CD14-positive monocyte (primary cell): ENCODE measurements around the gene CCDC3. TPM values are rescaled to one million over a fixed set of nuclear protein-coding genes. Genes with fewer than 3 reads are reported as not detected.

Experiments
- DNase-seq, 3 donors: peaks; one replicate each; pipeline ENCODE4 v3.0.0-alpha.2; 2011 to 2022
- H2AFZ ChIP-seq: 2 replicates; pipeline ENCODE4 v1.6.0; 2012; ENCODE audit warnings: mild to moderate bottlenecking, low read depth, low read length, inconsistent platforms; ENCODE audit not compliant: insufficient read depth, poor library complexity, severe bottlenecking
- H3K27ac ChIP-seq, 2 donors: 1 replicate in 1 of 2; 2 replicates in 1 of 2; pipeline ENCODE4 v1.5.1; 2012 to 2013; ENCODE audit warnings: low read length in 2 of 2, control low read depth in 1 of 2, inconsistent platforms in 1 of 2, low read depth in 1 of 2, mild to moderate bottlenecking in 1 of 2
- H3K27me3 ChIP-seq, 2 donors: one replicate each; pipeline versions ENCODE4 v1.6.0 to v1.6.1; 2011 to 2013; ENCODE audit warnings: low read length in 2 of 2; ENCODE audit not compliant: control insufficient read depth in 2 of 2, insufficient read depth in 2 of 2
- H3K36me3 ChIP-seq, 2 donors: replicated peaks in 1 of 2; 1 replicate in 1 of 2; 2 replicates in 1 of 2; pipeline versions ENCODE4 v1.5.1 to v1.6.1; 2012 to 2013; ENCODE audit warnings: low read length in 2 of 2, control low read depth in 1 of 2, inconsistent platforms in 1 of 2, mild to moderate bottlenecking in 1 of 2; ENCODE audit not compliant: insufficient read depth in 2 of 2, control insufficient read depth in 1 of 2
- H3K4me1 ChIP-seq, 2 donors: 1 replicate in 1 of 2; 2 replicates in 1 of 2; pipeline versions ENCODE4 v1.5.1 to v1.6.1; 2012 to 2013; ENCODE audit warnings: low read length in 2 of 2, control low read depth in 1 of 2, inconsistent platforms in 1 of 2, mild to moderate bottlenecking in 1 of 2, moderate library complexity in 1 of 2; ENCODE audit not compliant: insufficient read depth in 2 of 2, control insufficient read depth in 1 of 2
- H3K4me2 ChIP-seq: replicated peaks from 2 replicates; pipeline ENCODE3; 2012; ENCODE audit warnings: low read length, moderate library complexity, mild to moderate bottlenecking; ENCODE audit not compliant: poor library complexity, severe bottlenecking; ENCODE audit errors: extremely low read depth
- H3K4me3 ChIP-seq, 3 experiments: fragments of 200-600 bp in 1 of 3; sonication (generic) in 1 of 3; replicated peaks in 1 of 3; 1 replicate in 2 of 3; 2 replicates in 1 of 3; pipeline ENCODE4 v1.5.1; 2011 to 2013; ENCODE audit warnings: low read length in 3 of 3, mild to moderate bottlenecking in 3 of 3, control low read depth in 2 of 3, low read depth in 2 of 3, inconsistent platforms in 1 of 3, moderate library complexity in 1 of 3
- H3K79me2 ChIP-seq: 2 replicates; pipeline ENCODE4 v1.6.0; 2012; ENCODE audit warnings: mild to moderate bottlenecking, control low read depth, inconsistent platforms, low read length, moderate library complexity; ENCODE audit not compliant: insufficient read depth
- H3K9ac ChIP-seq: 2 replicates; pipeline ENCODE4 v1.6.0; 2017; ENCODE audit warnings: low read length, mild to moderate bottlenecking; ENCODE audit not compliant: insufficient read depth, poor library complexity, severe bottlenecking
- H3K9me3 ChIP-seq, 2 donors: replicated peaks in 1 of 2; 1 replicate in 1 of 2; 2 replicates in 1 of 2; pipeline versions ENCODE4 v1.5.1 to v1.6.1; 2012 to 2013; ENCODE audit warnings: low read length in 2 of 2, control low read depth in 1 of 2; ENCODE audit not compliant: control insufficient read depth in 1 of 2, insufficient read depth in 1 of 2
- H4K20me1 ChIP-seq: 2 replicates; pipeline ENCODE4 v1.6.0; 2012; ENCODE audit warnings: mild to moderate bottlenecking, low read length, control low read depth, moderate library complexity; ENCODE audit not compliant: insufficient read depth
- H3K27ac Mint-ChIP-seq, 7 donors: one replicate each; pipeline ENCODE4 v1.8.0; 2020; ENCODE audit warnings: mild to moderate bottlenecking in 7 of 7, mixed read lengths in 7 of 7, moderate library complexity in 6 of 7, inconsistent platforms in 2 of 7
- H3K27me3 Mint-ChIP-seq, 3 donors: one replicate each; pipeline ENCODE4 v1.8.0; 2021 to 2022; ENCODE audit warnings: low read depth in 3 of 3, mild to moderate bottlenecking in 3 of 3, mixed read lengths in 3 of 3, moderate library complexity in 3 of 3, inconsistent platforms in 1 of 3
- H3K36me3 Mint-ChIP-seq, 2 donors: one replicate each; pipeline ENCODE4 v1.8.0; 2020; ENCODE audit warnings: mixed read lengths in 2 of 2, inconsistent platforms in 1 of 2, mild to moderate bottlenecking in 1 of 2
- H3K4me1 Mint-ChIP-seq: one replicate; pipeline ENCODE4 v1.8.0; 2020; ENCODE audit warnings: mild to moderate bottlenecking, mixed read lengths
- H3K4me3 Mint-ChIP-seq, 2 donors: one replicate each; pipeline ENCODE4 v1.8.0; 2020; ENCODE audit warnings: mild to moderate bottlenecking in 2 of 2, mixed read lengths in 2 of 2, moderate library complexity in 1 of 2
- H3K9me3 Mint-ChIP-seq, 7 donors: one replicate each; pipeline ENCODE4 v1.8.0; 2020 to 2022; ENCODE audit warnings: mixed read lengths in 7 of 7, mild to moderate bottlenecking in 6 of 7, moderate library complexity in 6 of 7, inconsistent platforms in 2 of 7
- WGBS: methylation state at CpG from one replicate; pipeline ENCODE4 v1.1.5; 2013; ENCODE audit warnings: missing lambda C conversion rate; ENCODE audit not compliant: insufficient coverage; 5-methylcytosine and 5-hydroxymethylcytosine counted together
- intact Hi-C, 2 donors: fragments of 100-400 bp; cut with micrococcal nuclease; formaldehyde crosslinking; loops; one replicate each; pipeline versions ENCODE4 v1.15.0 to v1.15.1; 2023
- polyA plus RNA-seq, 3 donors: library from polyadenylated mRNA; depleted of rRNA in 1 of 3; unstranded in 2 of 3; stranded (reverse) in 1 of 3; fragments of 300-500 nt in 2 of 3; fragments of >200 nt in 1 of 3; fragmentation: Illumina TruSeq in 2 of 3; gene quantifications; 1 replicate in 2 of 3; 2 replicates in 1 of 3; pipeline ENCODE4 v1.2.3, GENCODE V29; 2012 to 2021
- TF ChIP-seq, protein P1 (sequence below): fragments of 200-600 bp; IDR thresholded peaks from one replicate; pipeline ENCODE4 v1.8.0; 2022; ENCODE audit warnings: antibody characterized with exemption, mild to moderate bottlenecking

CCDC3 gene
- polyA plus RNA-seq, 3 donors, result not detected

DNA sequence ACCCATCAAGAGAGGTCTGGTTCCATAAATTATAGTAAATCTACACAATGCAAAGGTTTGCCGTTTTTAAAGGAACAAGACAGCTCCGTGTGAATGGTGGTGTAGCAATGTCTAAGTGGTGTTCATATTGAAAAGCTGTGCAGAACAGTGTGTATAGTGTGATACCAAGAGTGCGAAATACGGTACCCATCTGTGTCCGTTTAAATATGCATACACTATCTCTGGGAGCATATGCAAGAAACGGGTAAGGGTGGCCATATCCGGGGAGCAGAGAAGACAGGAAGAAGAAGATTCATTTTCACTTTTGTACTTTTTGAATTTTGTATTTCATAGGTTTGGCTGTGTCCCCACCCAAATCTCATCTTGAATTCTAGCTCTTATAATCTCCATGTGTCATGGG is 102.0 kb downstream of the CCDC3 start:
- no peaks in the 10 kb centered on the region for H3K27me3 ChIP-seq
- TF ChIP-seq, protein P1, sequence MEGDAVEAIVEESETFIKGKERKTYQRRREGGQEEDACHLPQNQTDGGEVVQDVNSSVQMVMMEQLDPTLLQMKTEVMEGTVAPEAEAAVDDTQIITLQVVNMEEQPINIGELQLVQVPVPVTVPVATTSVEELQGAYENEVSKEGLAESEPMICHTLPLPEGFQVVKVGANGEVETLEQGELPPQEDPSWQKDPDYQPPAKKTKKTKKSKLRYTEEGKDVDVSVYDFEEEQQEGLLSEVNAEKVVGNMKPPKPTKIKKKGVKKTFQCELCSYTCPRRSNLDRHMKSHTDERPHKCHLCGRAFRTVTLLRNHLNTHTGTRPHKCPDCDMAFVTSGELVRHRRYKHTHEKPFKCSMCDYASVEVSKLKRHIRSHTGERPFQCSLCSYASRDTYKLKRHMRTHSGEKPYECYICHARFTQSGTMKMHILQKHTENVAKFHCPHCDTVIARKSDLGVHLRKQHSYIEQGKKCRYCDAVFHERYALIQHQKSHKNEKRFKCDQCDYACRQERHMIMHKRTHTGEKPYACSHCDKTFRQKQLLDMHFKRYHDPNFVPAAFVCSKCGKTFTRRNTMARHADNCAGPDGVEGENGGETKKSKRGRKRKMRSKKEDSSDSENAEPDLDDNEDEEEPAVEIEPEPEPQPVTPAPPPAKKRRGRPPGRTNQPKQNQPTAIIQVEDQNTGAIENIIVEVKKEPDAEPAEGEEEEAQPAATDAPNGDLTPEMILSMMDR, result no peak
- no peaks in the 10 kb centered on the region for H3K4me1 ChIP-seq
- H3K9ac ChIP-seq, result no peak overlapping the region
- no peaks in the 10 kb centered on the region for H3K9me3 ChIP-seq
- no peaks in the 10 kb centered on the region for H3K4me1 Mint-ChIP-seq
- H3K27ac ChIP-seq, result no peak overlapping the region
- H3K4me3 ChIP-seq, result no peak overlapping the region
- no peaks in the 10 kb centered on the region for H3K36me3 ChIP-seq
- intact Hi-C loops, result no loop called here
- peaks cover 0 to 3% (median 1%) of the 10 kb centered on the region in 7 donors for H3K9me3 Mint-ChIP-seq
- H3K4me3 Mint-ChIP-seq, result no peak overlapping the region
- peaks cover 0 to 3% (median 3%) of the 10 kb centered on the region in 3 donors for H3K27me3 Mint-ChIP-seq
- no peak overlapping the region for H2AFZ ChIP-seq
- 96% methylated on average over 4 of the region's 7 CpGs for WGBS
- no peak overlapping the region for H3K4me2 ChIP-seq
- no peaks in the 10 kb centered on the region for H4K20me1 ChIP-seq
- no peak for DNase-seq
- H3K27ac Mint-ChIP-seq, result no peak overlapping the region
- no peaks in the 10 kb centered on the region for H3K36me3 Mint-ChIP-seq
- H3K79me2 ChIP-seq, result no peaks in the 10 kb centered on the region

GRCh38 chr10:12898271-12898670 is 103.2 kb downstream of the CCDC3 start:
- intact Hi-C loops, result no loop called here

More at GRCh38 chr10:12898271-12898670, 103.2 kb downstream of the CCDC3 start:
- TF ChIP-seq, protein P1, result no peak
- Histone ChIP-seq H3K9me3 (peaks cover 5 to 6% of the 10 kb centered on the region in 2 donors), H3K4me1 (no peaks in the 10 kb centered on the region), H3K27ac (no peak overlapping the region), H2AFZ (no peak overlapping the region), H3K36me3 (no peaks in the 10 kb centered on the region), H3K9ac (no peak overlapping the region), H3K4me2 (no peak overlapping the region), H4K20me1 (no peaks in the 10 kb centered on the region), H3K4me3 (no peak overlapping the region), H3K79me2 (no peaks in the 10 kb centered on the region), H3K27me3 (no peaks in the 10 kb centered on the region)
- Mint-ChIP-seq H3K27me3 (peaks cover 0 to 3% (median 3%) of the 10 kb centered on the region in 3 donors), H3K36me3 (no peaks in the 10 kb centered on the region), H3K9me3 (peaks cover under 1 to 8% (median 4%) of the 10 kb centered on the region in 7 donors), H3K27ac (no peak overlapping the region), H3K4me3 (no peak overlapping the region), H3K4me1 (no peaks in the 10 kb centered on the region)
- no peak for DNase-seq
- WGBS, result 95% methylated on average over 24 of the region's 24 CpGs
